HepG2 (cell line): ENCODE measurements around the gene SRSF1. TPM values are rescaled to one million over a fixed set of nuclear protein-coding genes. Genes with fewer than 3 reads are reported as not detected.

ENCODE experiments used
- IRF1 ChIP-seq: sonication (generic); formaldehyde crosslinking; IDR thresholded peaks from 2 replicates; pipeline ENCODE4 v1.4.0; 2020; ENCODE audit warnings: low read depth, mild to moderate bottlenecking, missing genetic modification reagents
- RBM22 ChIP-seq: fragments of 200-400 bp; formaldehyde crosslinking; optimal IDR thresholded peaks from 2 replicates; pipeline ENCODE3; 2017; ENCODE audit warnings: mild to moderate bottlenecking, low read length, moderate library complexity
- SNAPC4 ChIP-seq: sonication (generic); formaldehyde crosslinking; IDR thresholded peaks from 2 replicates; pipeline ENCODE4 v1.4.0; 2020; ENCODE audit warnings: mild to moderate bottlenecking, missing genetic modification reagents
- ZBTB44 ChIP-seq: sonication (generic); formaldehyde crosslinking; IDR thresholded peaks from 2 replicates; pipeline ENCODE4 v1.4.0; 2020; ENCODE audit warnings: missing genetic modification reagents
- ZNF12 ChIP-seq: sonication (generic); formaldehyde crosslinking; IDR thresholded peaks from 2 replicates; pipeline ENCODE4 v1.5.0; 2020; ENCODE audit warnings: missing genetic modification reagents
- ZNF235 ChIP-seq: sonication (generic); formaldehyde crosslinking; IDR thresholded peaks from 2 replicates; pipeline ENCODE4 v1.8.1; 2023; ENCODE audit warnings: mild to moderate bottlenecking, missing genetic modification reagents, borderline replicate concordance
- ZNF317 ChIP-seq: sonication (generic); formaldehyde crosslinking; IDR thresholded peaks from 2 replicates; pipeline ENCODE4 v1.5.0; 2020; ENCODE audit warnings: mild to moderate bottlenecking, missing genetic modification reagents
- ZNF607 ChIP-seq: sonication (generic); formaldehyde crosslinking; IDR thresholded peaks from 2 replicates; pipeline ENCODE4 v1.5.1; 2020; ENCODE audit warnings: missing genetic modification reagents, mild to moderate bottlenecking, borderline replicate concordance
- polyA plus RNA-seq, 8 experiments: library from polyadenylated mRNA; depleted of rRNA in 3 of 8; stranded (reverse) in 7 of 8; unstranded in 1 of 8; fragments of >200 nt; fragmentation: Illumina TruSeq in 4 of 8; extraction: Trizol in 4 of 8; gene quantifications; 2 replicates each; pipeline versions ENCODE4 v1.2.1 to v1.2.3, GENCODE V29; 2011 to 2016; ENCODE audit warnings: low read depth in 4 of 8, missing spikeins in 1 of 8, mixed read lengths in 1 of 8; ENCODE audit not compliant: insufficient read depth in 1 of 8
- total RNA-seq, 5 experiments: library from RNA; depleted of rRNA; stranded (reverse); fragments of >200 nt; fragmentation: Illumina TruSeq; extraction: Trizol; gene quantifications; 2 replicates each; pipeline ENCODE4 v1.2.3, GENCODE V29; 2016; ENCODE audit warnings: low read depth in 1 of 5

The SRSF1 gene
- total and polyA plus RNA-seq, 2 of the 13 experiments (the other 11 are each of a cell fraction or from before 2014, with no cell fraction given) = 142 to 445 TPM

- TF ChIP-seq SNAPC4 (CRISPR knock-in tag) (no peak), ZNF607 (CRISPR knock-in tag) (no peak), RBM22 (no peak), ZNF317 (CRISPR knock-in tag) (no peak), IRF1 (CRISPR knock-in tag) (no peak), ZNF12 (CRISPR knock-in tag) (no peak), ZNF235 (CRISPR knock-in tag) (no peak), ZBTB44 (CRISPR knock-in tag) (no peak)
These were observed 42.5 kb upstream of the SRSF1 start (continued) for GRCh38 chr17:58049533-58049932.
